GM18505 (cell line): ENCODE measurements around the gene RAB7A.
"Not testable (repeated sequence)": the region's sequence is repeated elsewhere in the genome, so short reads cannot be mapped to it uniquely, and the experiment has no call there.

Experiments used
- ATAC-seq: cut with Tn5 transposase; IDR thresholded peaks from one replicate; pipeline ENCODE4 v1.9.1; 2021; ENCODE audit not compliant: unreplicated experiment
- POLR2A ChIP-seq: IDR thresholded peaks from 4 replicates; pipeline ENCODE4 v1.6.1; 2011; ENCODE audit warnings: borderline replicate concordance; ENCODE audit not compliant: insufficient read depth, insufficient read length; ENCODE audit errors: extremely low read depth

The RAB7A gene

GRCh38 chr3:128703561-128703960 is 22.4 kb upstream of the RAB7A start:
- no peak for TF ChIP-seq POLR2A
- no peak for ATAC-seq

GRCh38 chr3:128706086-128706615 is 19.8 kb upstream of the RAB7A start:
- TF ChIP-seq POLR2A, result no peak
- no peak for ATAC-seq

- TF ChIP-seq POLR2A, result no peak
- ATAC-seq, result no peak
Observed at GRCh38 chr3:128707928-128708494, 18.0 kb upstream of the RAB7A start.

- TF ChIP-seq POLR2A, result no peak
- no peak for ATAC-seq
Observed at GRCh38 chr3:128709038-128709437, 16.9 kb upstream of the RAB7A start.

GRCh38 chr3:128709506-128710210 is 16.3 kb upstream of the RAB7A start:
- ATAC-seq, result no peak
- TF ChIP-seq POLR2A, result no peak

- no peak for ATAC-seq
- TF ChIP-seq POLR2A, result no peak
Observed at GRCh38 chr3:128710816-128711433, 15.1 kb upstream of the RAB7A start.

GRCh38 chr3:128712848-128713247 is 13.1 kb upstream of the RAB7A start:
- no peak for TF ChIP-seq POLR2A
- ATAC-seq, result no peak

GRCh38 chr3:128714887-128715491 is 11.0 kb upstream of the RAB7A start:
- no peak for ATAC-seq
- TF ChIP-seq POLR2A, result no peak

GRCh38 chr3:128718892-128719291 is 7.1 kb upstream of the RAB7A start:
- not testable (repeated sequence) for ATAC-seq

GRCh38 chr3:128720891-128721290 is 5.1 kb upstream of the RAB7A start:
- no peak for TF ChIP-seq POLR2A
- ATAC-seq, result no peak

GRCh38 chr3:128723477-128723876 is 2.5 kb upstream of the RAB7A start:
- ATAC-seq, result no peak

GRCh38 chr3:128725547-128726022 is 398 bp upstream of the RAB7A start:
- ATAC-seq, result peak; percentile 20
- TF ChIP-seq POLR2A, result no peak

More at GRCh38 chr3:128723477-128723876, 2.5 kb upstream of the RAB7A start:
- no peak for TF ChIP-seq POLR2A

GRCh38 chr3:128727059-128727458 is 1.1 kb downstream of the RAB7A start:
- no peak for TF ChIP-seq POLR2A
- ATAC-seq, result no peak
